MCF 10A (cell line): ENCODE results near the gene DCBLD2. TPM values are rescaled to one million over a fixed set of nuclear protein-coding genes. Genes with fewer than 3 reads are reported as not detected.
"Not testable (repeated sequence)": the region's sequence is repeated elsewhere in the genome, so short reads cannot be mapped to it uniquely, and the experiment has no call there.

ENCODE experiments used
- BruUV-seq: library from RNA; stranded (reverse); fragments of 400-500 nt; replicated peaks from 2 replicates; lab custom pipeline; 2021; lab: Mats Ljungman, UMichigan
- CTCF ChIA-PET: fragments of 300-600 bp; sonication (Branson Sonifier 250); formaldehyde crosslinking; extraction: SDS; loops from one replicate; lab custom pipeline; 2021; ENCODE audit warnings: antibody characterized with exemption, inconsistent platforms; lab: Yijun Ruan, JAX
- POLR2A ChIA-PET: fragments of 300-600, 350-650 bp; sonication (Branson Sonifier 250); formaldehyde crosslinking; extraction: SDS; loops from one replicate; lab custom pipeline; 2020; ENCODE audit warnings: antibody characterized with exemption, inconsistent platforms; lab: Yijun Ruan, JAX
- DNase-seq: peaks from one replicate; pipeline ENCODE4 v3.0.0-alpha.2; 2018; ENCODE audit not compliant: unreplicated experiment
- H3K27ac Mint-ChIP-seq: one replicate; pipeline ENCODE4 v1.8.0; 2022; ENCODE audit warnings: mild to moderate bottlenecking, low read depth, mixed read lengths; ENCODE audit not compliant: unreplicated experiment
- H3K27me3 Mint-ChIP-seq: one replicate; pipeline ENCODE4 v1.8.0; 2022; ENCODE audit warnings: mixed read lengths; ENCODE audit not compliant: insufficient read depth, unreplicated experiment
- H3K36me3 Mint-ChIP-seq: one replicate; pipeline ENCODE4 v1.8.0; 2022; ENCODE audit warnings: mild to moderate bottlenecking, moderate library complexity, mixed read lengths; ENCODE audit not compliant: insufficient read depth, unreplicated experiment
- H3K4me1 Mint-ChIP-seq: one replicate; pipeline ENCODE4 v1.8.0; 2022; ENCODE audit warnings: mixed read lengths; ENCODE audit not compliant: insufficient read depth, unreplicated experiment
- H3K4me3 Mint-ChIP-seq: one replicate; pipeline ENCODE4 v1.8.0; 2022; ENCODE audit warnings: mild to moderate bottlenecking, moderate library complexity, mixed read lengths; ENCODE audit not compliant: unreplicated experiment
- H3K9me3 Mint-ChIP-seq: one replicate; pipeline ENCODE4 v1.8.0; 2022; ENCODE audit warnings: mixed read lengths; ENCODE audit not compliant: unreplicated experiment
- CTCF ChIP-seq: fragments of 200-600 bp; IDR thresholded peaks from one replicate; pipeline ENCODE4 v1.8.0; 2022; ENCODE audit warnings: antibody characterized with exemption, mild to moderate bottlenecking; ENCODE audit not compliant: unreplicated experiment
- intact Hi-C: fragments of 100-400 bp; cut with micrococcal nuclease; formaldehyde crosslinking; loops from 2 replicates; pipeline ENCODE4 v1.14.1; 2022
- total RNA-seq: library from RNA; stranded (reverse); gene quantifications from 2 replicates; pipeline ENCODE4 v1.2.3, GENCODE V29; 2022

The DCBLD2 gene
- total RNA-seq, 1 experiment from 2014 or later = 161 TPM

DNA sequence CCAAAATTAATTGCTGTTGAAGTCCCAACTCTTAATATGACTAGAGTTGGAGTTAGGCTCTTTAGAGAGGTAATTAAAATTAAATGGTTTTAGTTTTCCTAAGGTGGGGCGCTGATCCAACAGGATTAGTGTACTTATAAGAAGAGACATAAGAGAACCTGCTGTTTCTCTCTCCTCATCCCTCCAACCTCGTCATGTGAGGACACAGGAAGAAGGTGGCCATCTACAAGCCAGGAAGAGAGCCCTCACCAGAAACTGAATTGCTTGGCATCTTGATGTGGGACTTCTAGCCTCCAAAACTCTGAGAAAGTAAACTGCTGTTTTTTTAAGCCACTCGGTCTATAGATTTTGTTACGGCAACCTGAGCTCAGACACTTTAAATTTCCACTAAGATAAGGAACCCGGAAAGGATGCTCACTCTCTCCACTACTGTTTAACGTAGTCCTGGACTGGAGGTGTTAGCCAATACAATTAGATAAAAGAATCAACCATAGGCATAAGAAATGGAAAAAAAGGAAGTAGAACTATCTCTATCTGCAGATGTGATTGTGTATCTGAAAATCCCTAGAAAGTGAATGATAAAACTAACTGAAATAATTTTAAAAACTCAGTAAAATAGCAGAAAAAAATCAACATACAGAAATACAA lies 26.8 kb downstream of the DCBLD2 start:
- no peak for DNase-seq
- Mint-ChIP-seq H3K4me3 (no peak overlapping the region), H3K36me3 (peaks cover 7% of the 10 kb centered on the region), H3K27ac (peak overlapping the region; percentile 22), H3K4me1 (peaks cover 27% of the 10 kb centered on the region), H3K27me3 (no peaks in the 10 kb centered on the region), H3K9me3 (peaks cover 16% of the 10 kb centered on the region)
- ChIA-PET CTCF (no interaction called here), POLR2A (interaction anchor here (0.7 to 1.4 kb wide), 5 partner anchors 11 to 27 kb away, joined by 3 to 6 read pairs (median 4); partner anchors contain the start of gene DCBLD2)
- intact Hi-C loops = no loop called here
- BruUV-seq = no TSS peak
- TF ChIP-seq CTCF = no peak

DNA sequence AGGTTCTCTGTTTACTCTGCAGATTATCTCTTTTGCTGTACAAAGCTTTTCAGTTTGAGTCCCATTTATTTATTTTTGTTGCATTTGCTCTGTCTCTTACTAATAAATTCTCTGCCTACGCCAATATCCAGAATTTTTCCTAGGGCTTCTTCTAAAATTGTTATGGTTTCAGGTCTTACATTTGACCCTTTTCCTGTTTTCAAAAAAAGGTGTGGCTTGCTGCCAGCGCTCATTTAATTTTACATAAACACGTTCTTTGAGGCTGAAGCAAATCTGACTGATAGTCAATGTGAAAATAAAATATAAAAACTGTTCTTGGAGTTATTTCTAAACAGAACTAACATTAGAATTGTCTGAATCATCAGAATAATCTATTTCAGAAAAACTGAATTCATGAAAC lies 32.1 kb downstream of the DCBLD2 start:
- H3K27ac Mint-ChIP-seq = no peak overlapping the region
- peaks cover 25% of the 10 kb centered on the region for H3K9me3 Mint-ChIP-seq

DNA sequence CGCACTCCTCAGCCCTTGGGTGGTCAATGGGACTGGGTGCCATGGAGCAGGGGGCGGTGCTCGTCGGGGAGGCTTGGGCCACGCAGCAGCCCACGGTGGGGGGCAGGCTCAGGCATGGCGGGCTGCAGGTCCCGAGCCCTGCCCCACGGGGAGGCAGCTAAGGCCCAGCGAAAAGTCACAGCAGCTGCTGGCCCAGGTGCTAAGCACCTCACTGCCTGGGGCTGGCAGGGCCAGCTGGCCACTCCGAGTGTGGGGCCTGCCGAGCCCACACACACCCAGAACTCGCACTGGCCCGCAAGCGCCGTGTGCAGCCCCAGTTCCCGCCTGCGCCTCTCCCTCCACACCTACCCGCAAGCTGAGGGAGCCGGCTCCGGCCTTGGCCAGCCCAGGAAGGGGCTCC lies 43.5 kb downstream of the DCBLD2 start:
- CTCF ChIA-PET = interaction anchor here (1.6 kb wide), 1 partner anchor 136 kb away, joined by 4 read pairs; no protein-coding TSS in a partner anchor
- peaks cover 11% of the 10 kb centered on the region for H3K4me1 Mint-ChIP-seq
- not testable (repeated sequence) for H3K27me3 Mint-ChIP-seq

More for the DNA sequence above, 32.1 kb downstream of the DCBLD2 start:
- no peak overlapping the region for H3K4me3 Mint-ChIP-seq
- intact Hi-C loops = no loop called here
- ChIA-PET POLR2A (interaction anchor here (0.7 kb wide), 1 partner anchor 14 kb away, joined by 3 read pairs; no protein-coding TSS in a partner anchor), CTCF (no interaction called here)
- peaks cover 21% of the 10 kb centered on the region for H3K36me3 Mint-ChIP-seq
- no peaks in the 10 kb centered on the region for H3K27me3 Mint-ChIP-seq
- BruUV-seq = no TSS peak
- no peak for TF ChIP-seq CTCF
- H3K4me1 Mint-ChIP-seq = peaks cover 11% of the 10 kb centered on the region
- DNase-seq = no peak

DNA sequence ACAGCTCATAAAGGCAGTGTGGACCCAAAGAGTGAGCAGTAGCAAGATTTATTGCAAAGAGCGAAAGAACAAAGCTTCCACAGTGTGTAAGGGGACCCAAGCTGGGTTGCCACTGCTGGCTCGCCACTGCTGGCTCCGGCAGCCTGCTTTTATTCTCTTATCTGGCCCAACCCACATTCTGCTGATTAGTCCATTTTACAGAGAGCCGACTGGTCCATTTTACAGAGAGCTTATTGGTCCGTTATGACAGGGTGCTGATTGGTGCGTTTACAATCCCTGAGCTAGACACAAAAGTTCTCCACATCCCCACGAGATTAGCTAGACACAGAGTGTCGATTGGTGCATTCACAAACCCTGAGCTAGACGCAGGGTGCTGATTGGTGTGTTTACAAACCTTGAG lies 44.2 kb downstream of the DCBLD2 start:
- BruUV-seq, H3K27me3 Mint-ChIP-seq, H3K4me3 Mint-ChIP-seq, POLR2A ChIA-PET, intact Hi-C loops, DNase-seq, H3K27ac Mint-ChIP-seq, CTCF ChIA-PET: not testable (repeated sequence)
- peaks cover 21% of the 10 kb centered on the region for H3K36me3 Mint-ChIP-seq
- peaks cover 24% of the 10 kb centered on the region for H3K9me3 Mint-ChIP-seq
- H3K4me1 Mint-ChIP-seq = peaks cover 11% of the 10 kb centered on the region

More for the DNA sequence above, 43.5 kb downstream of the DCBLD2 start:
- H3K27ac Mint-ChIP-seq, intact Hi-C loops, H3K4me3 Mint-ChIP-seq, BruUV-seq, POLR2A ChIA-PET, DNase-seq: not testable (repeated sequence)
- H3K9me3 Mint-ChIP-seq = peaks cover 24% of the 10 kb centered on the region
- peaks cover 21% of the 10 kb centered on the region for H3K36me3 Mint-ChIP-seq

- no peak for DNase-seq
- BruUV-seq = no TSS peak
- no peak for TF ChIP-seq CTCF
- Mint-ChIP-seq H3K36me3 (peaks cover 21% of the 10 kb centered on the region), H3K9me3 (peaks cover 23% of the 10 kb centered on the region), H3K4me1 (peaks cover 11% of the 10 kb centered on the region), H3K4me3 (no peak overlapping the region), H3K27me3 (no peaks in the 10 kb centered on the region), H3K27ac (peak overlapping the region; percentile 61)
- intact Hi-C loops = no loop called here
- CTCF ChIA-PET = no interaction called here
- POLR2A ChIA-PET = interaction anchor here (1.0 to 3.6 kb wide), 4 partner anchors 28 to 46 kb away, joined by 3 to 20 read pairs (median 6); partner anchors contain the start of gene DCBLD2
These were observed 44.8 kb downstream of the DCBLD2 start for GRCh38 chr3:98856724-98857123.
